GM23338 (cell line): Measurements from ENCODE around the gene PDK3. TPM values are rescaled to one million over a fixed set of nuclear protein-coding genes. Genes with fewer than 3 reads are reported as not detected.

Source experiments
- ATAC-seq: fragments of 200-7000 bp; cut with Tn5 transposase; 3 replicates; pipeline ENCODE4 v1.9.1; 2020
- DNase-seq: peaks from one replicate; pipeline ENCODE4 v3.0.0-alpha.2; 2015; ENCODE audit warnings: low spot score
- H2AFZ ChIP-seq: fragments of 200-600 bp; sonication (generic); 2 replicates; pipeline ENCODE4 v1.8.0; 2016; ENCODE audit warnings: antibody characterized with exemption, mild to moderate bottlenecking, moderate library complexity
- H3F3A ChIP-seq: fragments of 200-600 bp; sonication (generic); replicated peaks from 2 replicates; pipeline ENCODE4 v1.8.0; 2017; ENCODE audit warnings: antibody characterized with exemption, mixed run types, low read depth
- H3K27ac ChIP-seq: fragments of 200-600 bp; sonication (generic); 2 replicates; pipeline ENCODE4 v1.6.1; 2016; ENCODE audit warnings: low read depth
- H3K27me3 ChIP-seq: fragments of 200-600 bp; sonication (generic); 2 replicates; pipeline ENCODE4 v1.8.0; 2016; ENCODE audit warnings: mild to moderate bottlenecking, mixed run types, moderate library complexity; ENCODE audit not compliant: insufficient read depth
- H3K36me3 ChIP-seq: fragments of 200-600 bp; sonication (generic); 2 replicates; pipeline ENCODE4 v1.8.0; 2016; ENCODE audit warnings: mild to moderate bottlenecking; ENCODE audit not compliant: insufficient read depth
- H3K4me1 ChIP-seq: fragments of 200-600 bp; sonication (generic); 2 replicates; pipeline ENCODE4 v1.8.0; 2016; ENCODE audit warnings: mild to moderate bottlenecking, moderate library complexity; ENCODE audit not compliant: insufficient read depth
- H3K4me2 ChIP-seq: fragments of 200-600 bp; sonication (generic); 2 replicates; pipeline ENCODE4 v1.7.1; 2017; ENCODE audit warnings: mixed run types
- H3K4me3 ChIP-seq: fragments of 200-600 bp; sonication (generic); 2 replicates; pipeline ENCODE4 v1.6.1; 2016; ENCODE audit warnings: mixed run types
- H3K79me2 ChIP-seq: fragments of 200-600 bp; sonication (generic); replicated peaks from 2 replicates; pipeline ENCODE4 v1.8.0; 2017; ENCODE audit warnings: mild to moderate bottlenecking; ENCODE audit not compliant: insufficient read depth
- H3K9me2 ChIP-seq: fragments of 200-600 bp; sonication (generic); 2 replicates; pipeline ENCODE4 v1.8.0; 2017; ENCODE audit not compliant: insufficient read depth
- H4K20me1 ChIP-seq: fragments of 200-600 bp; sonication (generic); replicated peaks from 2 replicates; pipeline ENCODE4 v1.8.0; 2017; ENCODE audit warnings: mild to moderate bottlenecking; ENCODE audit not compliant: insufficient read depth
- H3K27ac Mint-ChIP-seq: 2 replicates; pipeline ENCODE4 v1.8.0; 2020; ENCODE audit warnings: inconsistent platforms, mild to moderate bottlenecking, moderate library complexity, mixed read lengths
- H3K27me3 Mint-ChIP-seq: 3 replicates; pipeline ENCODE4 v1.8.0; 2022; ENCODE audit warnings: low read depth, mild to moderate bottlenecking, moderate library complexity, mixed read lengths, inconsistent platforms; ENCODE audit not compliant: insufficient read depth, poor library complexity
- H3K36me3 Mint-ChIP-seq: 3 replicates; pipeline ENCODE4 v1.8.0; 2021; ENCODE audit warnings: low read depth, mild to moderate bottlenecking, inconsistent platforms, moderate library complexity, mixed read lengths
- H3K4me1 Mint-ChIP-seq: 3 replicates; pipeline ENCODE4 v1.8.0; 2020; ENCODE audit warnings: mild to moderate bottlenecking, inconsistent platforms, mixed read lengths
- H3K4me3 Mint-ChIP-seq: 3 replicates; pipeline ENCODE4 v1.8.0; 2021; ENCODE audit warnings: moderate library complexity, mild to moderate bottlenecking, inconsistent platforms, mixed read lengths
- H3K9me3 Mint-ChIP-seq: 3 replicates; pipeline ENCODE4 v1.8.0; 2020; ENCODE audit warnings: moderate library complexity, mild to moderate bottlenecking, inconsistent platforms, mixed read lengths
- CREB1 ChIP-seq: fragments of 250-450 bp; sonication (Bioruptor Pico); IDR thresholded peaks from 2 replicates; pipeline ENCODE4 v1.5.0; 2020; ENCODE audit warnings: low read depth, mild to moderate bottlenecking, moderate library complexity
- EZH2 ChIP-seq: fragments of 200-600 bp; sonication (generic); IDR thresholded peaks from one replicate; pipeline ENCODE4 v1.8.0; 2017; ENCODE audit warnings: antibody characterized with exemption, mild to moderate bottlenecking, low read depth; ENCODE audit not compliant: unreplicated experiment
- EZH2phosphoT487 ChIP-seq: fragments of 200-600 bp; sonication (generic); IDR thresholded peaks from one replicate; pipeline ENCODE4 v1.8.1; 2018; ENCODE audit warnings: antibody characterized with exemption; ENCODE audit not compliant: unreplicated experiment
- JUNB ChIP-seq: IDR thresholded peaks from one replicate; pipeline ENCODE4 v1.6.1; 2016; ENCODE audit warnings: antibody characterized with exemption; ENCODE audit not compliant: unreplicated experiment
- NANOG ChIP-seq: IDR thresholded peaks from 2 replicates; pipeline ENCODE4 v1.6.1; 2016; ENCODE audit warnings: antibody characterized with exemption, borderline replicate concordance
- POLR2AphosphoS5 ChIP-seq: IDR thresholded peaks from 2 replicates; pipeline ENCODE4 v1.6.1; 2016; ENCODE audit warnings: antibody characterized with exemption, low read depth
- ZNF114 ChIP-seq: fragments of 250-450 bp; sonication (Bioruptor Pico); IDR thresholded peaks from 2 replicates; pipeline ENCODE4 v1.5.0; 2020; ENCODE audit warnings: mild to moderate bottlenecking, moderate library complexity
- ZNF331 ChIP-seq: fragments of 250-450 bp; sonication (Bioruptor Pico); IDR thresholded peaks from 2 replicates; pipeline ENCODE4 v1.5.0; 2020; ENCODE audit warnings: low read depth, mild to moderate bottlenecking, moderate library complexity
- polyA plus RNA-seq: library from polyadenylated mRNA; unstranded; fragments of >200 nt; fragmentation: Nextera tagmentation; extraction: Ambion mirVana; gene quantifications from 2 replicates; pipeline ENCODE4 v1.2.1, GENCODE V29; 2016
- total RNA-seq: library from RNA; depleted of rRNA; stranded (reverse); fragments of >200 nt; shearing (Covaris generic); gene quantifications from 2 replicates; pipeline ENCODE4 v1.2.3, GENCODE V29; 2014
- TF ChIP-seq, protein P1 (sequence below), 2 experiments: fragments of 200-600 bp in 1 of 2; sonication (generic) in 1 of 2; conservative IDR thresholded peaks; 2 replicates each; pipeline versions ENCODE4 v1.5.1 to v1.6.1; 2016 to 2017; ENCODE audit warnings: antibody characterized with exemption in 2 of 2, low read depth in 2 of 2, mild to moderate bottlenecking in 2 of 2, moderate library complexity in 1 of 2
- TF ChIP-seq, protein P2 (sequence below): IDR thresholded peaks from 2 replicates; pipeline ENCODE4 v1.6.1; 2016; ENCODE audit warnings: antibody characterized with exemption

Gene PDK3
- total and polyA plus RNA-seq, 2 experiments from 2014 or later: 35.7 to 51.2 TPM

GRCh38 chrX:24444645-24445044 lies 20.4 kb upstream of the PDK3 start:
- no peak overlapping the region for H3K4me3 ChIP-seq
- Mint-ChIP-seq H3K9me3 (peaks cover 5% of the 10 kb centered on the region; the same call in 2 of the 3 replicates), H3K27ac (no peak overlapping the region), H3K27me3 (no peaks in the 10 kb centered on the region), H3K36me3 (peaks cover 5% of the 10 kb centered on the region; the same call in 1 of the 3 replicates), H3K4me1 (no peaks in the 10 kb centered on the region), H3K4me3 (no peak overlapping the region)
- no peaks in the 10 kb centered on the region for H3F3A ChIP-seq
- H3K36me3 ChIP-seq: no peaks in the 10 kb centered on the region
- no peaks in the 10 kb centered on the region for H3K9me2 ChIP-seq
- DNase-seq (no peak), ATAC-seq (no peak)
- no peak overlapping the region for H3K27ac ChIP-seq
- H2AFZ ChIP-seq: no peak overlapping the region
- H3K4me2 ChIP-seq: no peak overlapping the region
- H4K20me1 ChIP-seq: no peaks in the 10 kb centered on the region
- no peaks in the 10 kb centered on the region for H3K4me1 ChIP-seq
- H3K27me3 ChIP-seq: no peaks in the 10 kb centered on the region
- H3K79me2 ChIP-seq: no peaks in the 10 kb centered on the region
- TF ChIP-seq EZH2phosphoT487: no peak
- no peak for TF ChIP-seq POLR2AphosphoS5
- no peak for TF ChIP-seq ZNF331 (CRISPR knock-in tag)
- TF ChIP-seq, protein P1, sequence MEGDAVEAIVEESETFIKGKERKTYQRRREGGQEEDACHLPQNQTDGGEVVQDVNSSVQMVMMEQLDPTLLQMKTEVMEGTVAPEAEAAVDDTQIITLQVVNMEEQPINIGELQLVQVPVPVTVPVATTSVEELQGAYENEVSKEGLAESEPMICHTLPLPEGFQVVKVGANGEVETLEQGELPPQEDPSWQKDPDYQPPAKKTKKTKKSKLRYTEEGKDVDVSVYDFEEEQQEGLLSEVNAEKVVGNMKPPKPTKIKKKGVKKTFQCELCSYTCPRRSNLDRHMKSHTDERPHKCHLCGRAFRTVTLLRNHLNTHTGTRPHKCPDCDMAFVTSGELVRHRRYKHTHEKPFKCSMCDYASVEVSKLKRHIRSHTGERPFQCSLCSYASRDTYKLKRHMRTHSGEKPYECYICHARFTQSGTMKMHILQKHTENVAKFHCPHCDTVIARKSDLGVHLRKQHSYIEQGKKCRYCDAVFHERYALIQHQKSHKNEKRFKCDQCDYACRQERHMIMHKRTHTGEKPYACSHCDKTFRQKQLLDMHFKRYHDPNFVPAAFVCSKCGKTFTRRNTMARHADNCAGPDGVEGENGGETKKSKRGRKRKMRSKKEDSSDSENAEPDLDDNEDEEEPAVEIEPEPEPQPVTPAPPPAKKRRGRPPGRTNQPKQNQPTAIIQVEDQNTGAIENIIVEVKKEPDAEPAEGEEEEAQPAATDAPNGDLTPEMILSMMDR (conservative IDR thresholded peaks at IDR 0.05; ENCODE audit: low read depth in 2 of 2): no peak
- no peak for TF ChIP-seq JUNB
- TF ChIP-seq EZH2: no peak
- TF ChIP-seq, protein P2, sequence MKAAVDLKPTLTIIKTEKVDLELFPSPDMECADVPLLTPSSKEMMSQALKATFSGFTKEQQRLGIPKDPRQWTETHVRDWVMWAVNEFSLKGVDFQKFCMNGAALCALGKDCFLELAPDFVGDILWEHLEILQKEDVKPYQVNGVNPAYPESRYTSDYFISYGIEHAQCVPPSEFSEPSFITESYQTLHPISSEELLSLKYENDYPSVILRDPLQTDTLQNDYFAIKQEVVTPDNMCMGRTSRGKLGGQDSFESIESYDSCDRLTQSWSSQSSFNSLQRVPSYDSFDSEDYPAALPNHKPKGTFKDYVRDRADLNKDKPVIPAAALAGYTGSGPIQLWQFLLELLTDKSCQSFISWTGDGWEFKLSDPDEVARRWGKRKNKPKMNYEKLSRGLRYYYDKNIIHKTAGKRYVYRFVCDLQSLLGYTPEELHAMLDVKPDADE: no peak
- TF ChIP-seq CREB1 (CRISPR knock-in tag): no peak

GRCh38 chrX:24448762-24449250 lies 16.3 kb upstream of the PDK3 start:
- peaks cover 3% of the 10 kb centered on the region; the same call in 2 of the 3 replicates for H3K9me3 Mint-ChIP-seq
- H3K27ac Mint-ChIP-seq: no peak overlapping the region
- no peaks in the 10 kb centered on the region for H3K27me3 ChIP-seq
- no peak overlapping the region for H3K4me3 ChIP-seq
- H3K4me1 ChIP-seq: no peaks in the 10 kb centered on the region
- H3K4me1 Mint-ChIP-seq: no peaks in the 10 kb centered on the region
- no peak overlapping the region for H3K27ac ChIP-seq
- H3K9me2 ChIP-seq: no peaks in the 10 kb centered on the region
- no peaks in the 10 kb centered on the region; the same call in 2 of the 3 replicates for H3K36me3 Mint-ChIP-seq
- H3K27me3 Mint-ChIP-seq: no peaks in the 10 kb centered on the region
- no peaks in the 10 kb centered on the region for H3K36me3 ChIP-seq
- TF ChIP-seq, protein P1 (conservative IDR thresholded peaks at IDR 0.05; ENCODE audit: low read depth in 2 of 2): no peak
- TF ChIP-seq POLR2AphosphoS5 (no peak), JUNB (no peak), NANOG (no peak), CREB1 (CRISPR knock-in tag) (no peak), ZNF114 (CRISPR knock-in tag) (no peak), ZNF331 (CRISPR knock-in tag) (no peak)
- no peaks in the 10 kb centered on the region for H4K20me1 ChIP-seq
- no peak overlapping the region for H2AFZ ChIP-seq
- DNase-seq (no peak), ATAC-seq (no peak)
- H3K4me2 ChIP-seq: no peak overlapping the region
- no peaks in the 10 kb centered on the region for H3F3A ChIP-seq
- no peaks in the 10 kb centered on the region for H3K79me2 ChIP-seq
- H3K4me3 Mint-ChIP-seq: no peak overlapping the region
